Effector CD8-positive, alpha-beta T cell (primary cell): ENCODE data around the gene CDHR1.

Experiments used
- DNase-seq: peaks from one replicate; lab custom pipeline; 2025; lab: John Stamatoyannopoulos, UW

CDHR1 gene

DNA sequence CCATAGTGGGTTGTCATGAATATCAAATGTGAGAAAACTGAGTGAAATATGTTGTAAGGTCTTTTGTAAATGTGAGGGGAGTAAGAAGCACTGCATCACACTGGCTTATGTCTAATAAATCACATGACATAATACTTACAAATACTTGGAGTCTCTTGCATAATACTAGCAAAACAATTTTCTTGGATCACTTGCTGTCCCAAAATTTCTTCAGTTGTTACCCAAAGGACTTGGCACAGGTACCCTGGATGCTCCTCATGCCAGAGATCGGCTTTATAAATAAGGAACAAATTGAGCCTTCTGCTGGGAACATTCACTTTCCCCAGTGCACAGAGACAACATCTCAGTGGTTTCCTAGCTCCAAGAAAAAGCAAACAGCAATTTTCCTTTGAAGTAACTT, 36.0 kb downstream of the CDHR1 start:
- DNase-seq: no peak

DNA sequence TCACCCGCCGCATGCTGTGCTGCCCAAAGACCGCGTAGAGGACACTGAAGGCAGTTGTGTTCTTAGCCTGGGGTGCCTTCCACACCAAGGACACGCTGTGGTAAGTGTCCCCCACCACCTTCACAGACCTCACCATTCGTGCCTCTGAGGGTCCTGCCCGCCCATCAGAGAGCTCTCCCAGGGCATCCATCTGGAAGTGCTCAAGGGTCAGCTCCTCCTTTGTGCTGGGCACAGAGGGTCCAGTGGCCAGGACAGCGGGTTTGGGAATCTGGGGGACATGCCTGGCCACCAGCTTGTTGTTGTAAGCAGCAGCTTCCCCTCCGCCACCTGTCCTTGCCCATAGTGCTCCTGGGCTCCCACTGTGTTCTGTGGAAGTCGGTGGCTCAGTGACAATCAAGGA, 38.0 kb downstream of the CDHR1 start:
- no peak for DNase-seq

DNA sequence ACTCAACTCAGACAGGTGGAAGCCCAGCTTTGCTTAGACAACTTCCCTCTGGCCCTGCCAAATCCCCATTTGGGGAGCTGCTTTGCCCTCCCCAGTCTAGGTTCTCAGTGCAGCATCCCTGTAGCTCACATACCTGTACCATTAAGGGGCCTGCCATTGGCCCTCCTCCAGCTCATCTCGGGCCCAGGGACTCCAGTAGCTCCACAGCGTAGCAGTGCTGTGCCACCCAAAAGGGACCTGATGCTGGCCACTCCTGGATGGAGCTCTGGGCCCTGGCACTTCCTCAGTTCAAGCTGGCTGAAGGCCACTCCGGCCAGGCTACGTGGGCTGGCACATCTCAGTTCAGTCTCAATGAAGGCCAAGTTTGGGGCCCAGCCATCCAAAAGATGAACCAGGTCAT, 39.6 kb downstream of the CDHR1 start:
- DNase-seq: no peak

DNA sequence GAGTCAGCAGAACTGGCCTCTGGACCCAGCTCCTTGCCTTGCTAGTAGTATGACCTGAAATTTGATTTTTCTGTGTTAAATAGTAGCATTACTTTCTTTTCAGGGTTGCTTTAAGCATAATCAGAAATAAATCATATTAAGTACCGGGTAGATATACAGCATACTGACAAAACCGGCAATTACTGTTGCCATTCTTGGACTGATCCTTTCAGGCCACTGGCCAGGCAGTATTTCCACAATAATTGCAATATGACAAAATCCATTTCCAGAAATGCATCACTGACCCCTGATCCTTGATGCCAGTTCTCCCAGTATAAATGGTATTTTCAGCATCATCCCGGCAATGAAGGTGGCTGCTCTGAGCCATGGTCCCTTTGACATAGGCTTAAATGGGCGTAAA, 40.1 kb downstream of the CDHR1 start:
- no peak for DNase-seq

DNA sequence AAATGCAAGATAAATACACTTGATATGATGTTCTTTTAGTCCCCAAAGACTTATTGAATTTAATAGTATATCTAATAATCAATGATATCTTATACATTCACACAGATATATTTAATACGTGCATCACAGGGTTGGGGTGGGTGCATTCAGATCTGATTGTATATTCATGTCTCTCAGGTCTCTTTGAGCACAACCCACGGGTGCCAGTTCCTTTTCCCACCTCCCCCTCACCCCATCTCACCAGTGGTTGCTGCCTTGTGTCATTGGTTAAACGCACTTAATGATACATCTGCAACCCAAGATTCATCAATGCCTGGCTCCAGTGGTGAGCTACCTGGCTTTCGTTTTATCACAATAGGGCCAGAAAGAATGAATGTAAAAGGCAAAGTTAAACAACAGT, 40.8 kb downstream of the CDHR1 start:
- DNase-seq: no peak

DNA sequence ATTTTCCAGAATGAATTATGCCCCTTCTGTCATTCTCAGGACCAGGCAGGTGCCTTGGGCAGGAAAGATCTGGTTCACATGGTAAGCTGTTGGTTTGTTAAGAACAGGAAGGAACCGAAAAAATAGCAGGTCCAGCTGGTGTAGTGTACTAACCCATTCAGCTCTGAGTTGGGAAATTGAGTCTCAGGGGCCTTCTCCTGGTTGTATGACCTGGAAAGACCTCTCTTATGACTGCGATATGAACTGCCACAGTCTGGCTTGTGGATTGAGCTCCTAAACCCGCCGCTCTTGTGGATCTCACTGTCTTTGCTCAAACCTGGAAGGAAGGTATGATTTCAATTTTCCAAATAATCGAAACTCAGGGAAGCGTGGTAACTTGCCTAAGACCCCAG, 42.5 kb downstream of the CDHR1 start:
- DNase-seq: no peak

DNA sequence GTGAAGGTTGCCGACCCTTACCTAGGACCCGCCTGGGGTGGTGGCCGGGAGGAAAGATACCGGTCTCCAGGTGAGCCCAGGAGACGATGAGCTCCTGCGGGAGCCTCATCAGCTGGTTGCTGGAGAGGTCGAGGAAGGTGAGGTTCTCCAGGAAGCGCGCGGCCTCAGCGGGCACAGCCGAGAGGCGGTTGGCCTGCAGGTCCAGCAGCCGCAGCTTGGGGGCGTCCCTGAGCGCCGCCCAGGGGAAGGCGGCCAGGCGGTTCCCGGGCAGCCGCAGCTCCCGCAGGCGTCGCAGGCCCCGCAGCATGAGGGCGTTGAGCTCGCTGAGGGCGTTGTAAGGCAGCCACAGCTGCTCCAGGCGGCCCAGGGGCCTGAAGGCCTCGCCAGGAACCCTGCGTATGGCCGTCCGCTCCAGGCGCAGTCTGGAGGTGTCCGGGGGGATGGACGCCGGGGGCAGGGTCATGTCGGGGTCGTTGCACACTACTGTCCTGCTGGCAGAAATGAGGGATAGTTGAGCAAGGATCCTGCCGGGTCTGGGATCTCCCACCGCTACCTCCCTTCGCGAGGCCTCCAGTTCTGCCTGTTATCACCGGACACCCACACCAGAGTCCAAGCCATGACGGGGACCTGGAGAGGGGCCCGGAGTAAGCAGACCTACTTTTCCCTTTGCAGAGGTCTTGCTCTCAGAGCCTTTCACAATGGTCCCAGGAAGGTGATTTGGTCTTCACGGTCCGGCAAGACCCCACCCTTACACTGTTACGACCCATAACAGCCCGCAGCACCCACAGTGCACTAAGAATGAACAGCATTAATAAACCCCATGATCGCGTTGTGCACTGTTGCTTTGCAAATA, 43.1 kb downstream of the CDHR1 start:
- no peak for DNase-seq

DNA sequence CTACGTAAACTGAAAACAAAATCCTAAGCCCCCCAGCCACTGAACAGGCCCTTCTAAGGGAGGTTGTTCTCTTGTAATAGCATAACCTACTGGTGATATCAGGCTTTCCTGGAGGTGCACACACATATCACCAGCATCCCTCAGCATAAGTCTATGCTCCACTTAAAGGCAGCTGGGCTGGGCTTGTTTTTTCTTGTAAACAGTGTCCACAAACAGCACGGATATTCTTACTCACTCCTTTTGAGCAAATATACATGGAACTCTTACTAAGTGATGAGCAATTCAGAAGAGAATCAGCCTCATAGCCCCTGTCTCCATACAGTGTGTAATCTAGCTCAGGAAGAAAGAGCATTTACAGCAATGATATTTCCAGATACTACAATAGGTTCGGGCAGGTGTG, 44.6 kb downstream of the CDHR1 start:
- no peak for DNase-seq

DNA sequence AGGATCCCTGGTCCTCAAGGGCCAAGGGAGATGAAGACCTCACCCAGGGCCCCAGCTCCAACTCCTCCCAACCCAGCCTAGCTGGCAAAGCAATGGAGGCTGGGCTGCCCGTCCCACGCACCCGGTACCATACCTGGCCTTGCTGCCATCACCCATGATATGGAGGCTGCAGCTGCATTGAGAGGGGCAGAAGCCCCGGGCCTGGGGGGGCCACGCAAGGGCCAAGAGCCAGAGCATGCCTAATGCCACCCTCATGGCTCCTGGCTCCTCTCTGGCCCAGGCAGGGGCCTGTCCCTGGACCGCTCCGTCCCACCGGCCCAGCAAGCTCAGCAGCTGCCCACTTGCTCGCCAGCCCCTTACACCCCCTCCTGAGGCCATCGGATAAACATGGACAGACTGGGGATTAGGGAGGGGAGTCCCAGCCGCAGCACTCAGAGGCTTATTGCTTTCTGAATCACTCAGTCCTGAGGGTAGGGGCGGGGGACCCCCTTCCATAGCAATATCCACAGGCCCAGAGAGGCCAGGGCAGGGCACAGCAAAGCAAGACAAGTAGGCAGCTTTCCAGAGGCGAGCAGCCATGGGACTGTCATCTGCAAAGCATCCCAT, 47.0 kb downstream of the CDHR1 start, which contains the start of gene LRIT1:
Gene LRIT1 (minus strand): TSS at position 362 of the 606 bp plus-strand sequence. CDS start 107 bp downstream, at position 255.
- DNase-seq: no peak

DNA sequence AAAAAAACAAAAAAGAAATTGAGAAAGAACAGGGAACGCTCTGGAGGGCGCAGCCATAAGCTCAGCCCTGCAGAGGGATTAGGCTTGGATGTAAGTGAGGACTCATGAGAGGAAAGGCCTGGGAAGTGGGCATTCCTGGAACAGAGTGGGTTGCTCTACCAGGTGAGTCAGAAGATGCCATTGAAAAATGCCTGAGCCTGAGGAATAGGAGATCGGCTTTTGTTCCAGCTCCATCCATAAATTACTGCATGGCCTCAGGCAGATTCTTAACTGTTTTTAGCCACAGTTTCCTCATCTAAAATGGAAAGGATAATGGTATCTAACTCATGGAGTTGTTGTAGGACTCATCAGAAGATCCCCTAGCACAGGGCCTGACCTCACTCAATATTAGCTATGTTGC, 49.4 kb downstream of the CDHR1 start:
- DNase-seq: no peak

DNA sequence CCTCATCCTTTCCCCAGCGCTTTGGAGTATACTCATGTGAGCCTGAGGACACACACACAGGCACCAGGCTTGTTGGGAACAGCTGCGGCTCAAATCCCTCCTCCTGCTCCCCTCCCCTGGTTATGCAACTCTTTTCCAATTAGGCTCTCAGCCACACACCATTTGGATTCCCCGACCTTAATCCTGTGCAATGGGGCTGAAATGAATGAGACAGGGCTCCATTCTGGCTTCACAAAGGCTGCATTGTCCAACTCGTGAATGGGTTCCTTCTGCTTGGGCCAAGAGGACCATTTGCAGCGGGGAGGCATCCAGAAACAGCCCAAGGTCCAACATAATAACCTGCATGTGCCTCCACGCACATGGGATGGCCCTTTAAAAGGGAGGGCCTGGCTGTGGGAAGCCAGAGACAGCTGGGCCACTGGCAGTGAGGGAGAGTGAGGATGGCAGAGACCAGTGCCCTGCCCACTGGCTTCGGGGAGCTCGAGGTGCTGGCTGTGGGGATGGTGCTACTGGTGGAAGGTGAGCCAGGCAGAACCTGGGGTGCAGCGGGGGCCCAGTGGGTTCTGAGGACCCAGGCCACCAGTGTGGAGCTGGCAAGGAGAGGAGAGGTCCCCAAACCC, 50.4 kb downstream of the CDHR1 start, which contains the start of gene RGR:
Gene RGR (plus strand): TSS at position 403 of the 620 bp plus-strand sequence. CDS start 38 bp downstream, at position 441.
- DNase-seq: no peak

DNA sequence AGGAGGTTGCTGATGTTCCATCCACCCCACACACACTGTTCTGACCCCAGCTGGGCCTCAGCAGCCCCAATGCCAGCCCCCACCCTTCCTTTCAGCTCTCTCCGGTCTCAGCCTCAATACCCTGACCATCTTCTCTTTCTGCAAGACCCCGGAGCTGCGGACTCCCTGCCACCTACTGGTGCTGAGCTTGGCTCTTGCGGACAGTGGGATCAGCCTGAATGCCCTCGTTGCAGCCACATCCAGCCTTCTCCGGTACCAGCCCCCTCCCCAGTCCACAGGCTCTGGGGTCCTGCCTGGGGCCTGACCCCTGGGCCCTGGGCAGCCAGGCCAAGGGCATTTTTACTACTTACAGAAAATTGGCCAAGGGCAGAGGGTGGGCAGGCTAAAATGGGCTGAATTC, 53.2 kb downstream of the CDHR1 start:
- no peak for DNase-seq

DNA sequence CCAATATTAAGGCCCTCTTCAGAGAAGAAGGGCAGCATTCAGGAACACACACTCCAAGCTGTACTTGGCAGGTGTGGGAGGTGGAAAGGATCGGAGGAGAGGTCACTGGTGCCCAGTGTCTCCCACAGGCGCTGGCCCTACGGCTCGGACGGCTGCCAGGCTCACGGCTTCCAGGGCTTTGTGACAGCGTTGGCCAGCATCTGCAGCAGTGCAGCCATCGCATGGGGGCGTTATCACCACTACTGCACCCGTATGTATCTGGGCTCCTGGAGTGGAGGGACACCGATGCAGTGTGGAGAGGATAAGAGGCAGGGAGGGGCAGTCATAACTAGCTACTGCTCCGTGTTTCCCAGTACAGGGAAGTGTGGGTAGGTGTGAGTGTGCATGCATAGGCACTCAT, 54.5 kb downstream of the CDHR1 start:
- no peak for DNase-seq

DNA sequence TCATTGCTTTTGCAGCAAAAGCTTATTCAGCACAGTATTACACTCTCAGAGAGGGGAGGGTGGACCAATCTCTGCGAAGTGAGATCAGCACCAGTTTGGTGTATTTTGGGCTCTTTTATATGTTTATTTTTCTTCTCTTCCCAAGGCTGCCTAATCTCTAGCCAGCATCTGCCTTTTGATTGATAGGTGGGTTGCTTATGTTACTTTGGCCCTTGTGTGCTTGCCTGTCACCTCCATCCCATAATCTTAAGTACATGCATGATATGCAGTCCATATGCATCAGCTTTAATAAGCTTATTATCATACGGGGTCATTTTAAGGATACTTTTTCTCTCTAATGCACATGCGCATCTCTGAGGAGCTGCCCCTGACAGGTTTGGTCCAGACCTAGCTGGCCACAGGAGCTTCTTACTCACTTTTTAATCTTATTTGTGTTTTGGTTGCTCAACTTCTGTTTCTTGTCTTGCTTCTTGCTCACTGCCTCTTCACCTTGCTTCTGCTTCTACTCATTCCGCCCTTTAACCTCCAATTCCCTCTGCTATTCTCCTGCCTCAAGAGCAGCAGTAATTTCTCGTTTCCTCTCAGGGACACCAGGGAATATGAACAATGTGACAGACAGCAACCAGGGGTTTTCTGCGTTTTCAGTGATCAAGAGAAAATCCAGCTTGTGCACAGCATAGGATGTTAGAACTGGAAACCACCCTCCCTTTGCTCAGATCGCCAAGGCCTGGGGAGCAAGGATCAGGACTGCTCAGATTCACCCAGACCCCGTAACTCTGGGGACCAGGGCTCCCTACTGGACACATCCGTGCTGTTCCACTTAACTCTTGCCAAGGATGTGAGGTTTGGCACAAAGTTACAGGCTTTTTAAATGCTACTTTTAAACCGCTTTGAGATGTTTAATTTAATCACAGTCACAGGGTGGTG, 60.5 kb downstream of the CDHR1 start:
- no peak for DNase-seq

DNA sequence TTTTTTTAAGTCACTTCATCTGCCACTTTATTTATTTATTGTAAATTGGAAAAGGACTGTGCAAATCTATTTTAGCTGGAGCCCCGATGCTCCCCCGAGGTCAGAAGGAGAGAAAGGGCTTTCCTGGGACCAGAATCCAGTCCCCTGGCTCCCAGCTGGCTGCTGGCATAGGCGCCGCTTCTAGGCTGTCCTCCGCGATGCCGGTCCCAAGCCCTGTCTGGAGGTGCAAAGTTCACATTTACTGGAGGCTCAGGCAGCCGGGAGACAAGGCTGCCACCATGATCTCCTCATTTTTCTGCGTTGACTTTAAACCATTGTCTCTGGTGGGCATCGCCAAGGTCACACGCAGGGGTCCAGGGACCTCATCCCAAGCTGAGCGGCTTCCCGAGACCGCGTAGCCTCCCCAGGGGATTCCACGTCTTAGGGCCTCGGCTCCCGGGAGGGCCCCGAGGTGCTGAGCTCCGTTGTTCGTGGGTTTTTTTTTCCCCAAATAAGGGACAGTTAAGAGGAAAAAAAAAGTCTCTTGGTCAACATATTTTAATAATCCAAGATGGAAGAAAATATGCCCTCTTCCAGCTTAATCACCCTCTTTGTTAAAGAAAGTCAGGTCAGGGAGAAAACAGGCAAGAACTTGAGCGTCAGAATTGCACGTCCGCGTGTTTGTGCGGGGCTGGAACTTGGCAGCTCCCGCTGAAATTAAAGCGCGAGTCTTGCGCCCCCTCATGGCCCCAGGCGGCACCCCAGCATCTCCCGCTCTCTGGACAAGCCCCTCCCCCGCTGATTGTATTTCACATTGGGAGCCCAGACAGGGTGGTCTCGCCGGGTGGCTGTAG, 62.4 kb downstream of the CDHR1 start:
- DNase-seq: peak; percentile 1

DNA sequence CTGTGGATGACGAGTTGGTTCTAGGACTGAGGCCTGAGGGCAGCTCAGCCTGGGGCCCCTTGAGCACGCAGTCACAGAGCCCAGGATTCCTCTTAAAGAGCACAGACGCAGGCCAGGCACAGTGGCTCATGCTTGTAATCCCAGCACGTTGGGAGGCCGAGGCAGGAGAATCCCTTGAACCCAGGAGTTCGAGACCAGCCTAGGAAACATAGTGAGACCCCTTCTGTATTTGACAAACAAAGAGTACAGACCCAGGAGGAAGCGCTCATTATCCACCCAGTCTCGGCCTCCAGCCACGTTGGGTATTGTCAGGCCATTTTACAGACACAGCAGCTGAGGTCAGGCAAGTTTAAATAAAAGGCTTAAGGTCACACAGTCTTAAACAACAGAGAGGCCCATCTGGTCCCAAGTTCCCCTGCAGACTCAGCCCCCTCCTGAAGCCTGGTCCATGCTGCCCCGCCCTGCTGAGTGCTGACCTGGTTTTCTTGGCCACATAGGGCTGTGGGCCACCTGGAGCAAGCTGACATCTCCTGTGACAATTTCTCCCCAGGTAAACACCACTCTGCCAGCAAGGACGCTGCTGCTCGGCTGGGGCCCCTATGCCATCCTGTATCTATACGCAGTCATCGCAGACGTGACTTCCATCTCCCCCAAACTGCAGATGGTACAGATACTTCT, 63.1 kb downstream of the CDHR1 start:
- no peak for DNase-seq

DNA sequence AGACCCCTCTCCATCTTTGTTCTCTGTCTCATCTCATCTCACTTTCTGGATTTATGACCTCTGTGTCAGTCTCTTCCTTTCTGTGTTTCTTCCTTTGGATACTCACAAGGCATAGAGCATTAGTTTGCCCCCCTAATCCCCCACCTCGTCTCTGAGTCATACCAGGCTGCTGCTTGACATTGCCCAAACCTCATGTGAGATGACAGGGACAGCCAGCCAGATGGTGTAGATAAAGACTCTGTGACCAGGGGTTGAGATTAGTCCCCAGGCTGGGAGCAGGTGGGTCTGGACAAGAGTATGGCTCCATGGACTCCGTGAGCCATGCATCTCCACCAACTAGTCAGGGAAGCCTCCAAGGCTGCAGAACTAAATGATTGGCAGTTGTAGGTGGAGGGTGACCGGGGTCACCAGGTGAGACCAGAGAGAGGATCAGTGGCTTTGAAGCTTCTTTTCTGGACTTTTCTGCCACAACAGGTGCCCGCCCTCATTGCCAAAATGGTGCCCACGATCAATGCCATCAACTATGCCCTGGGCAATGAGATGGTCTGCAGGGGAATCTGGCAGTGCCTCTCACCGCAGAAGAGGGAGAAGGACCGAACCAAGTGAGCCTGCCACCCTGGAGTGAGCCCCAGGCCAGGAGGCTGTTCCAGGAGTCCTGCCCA, 63.8 kb downstream of the CDHR1 start:
- DNase-seq: no peak

DNA sequence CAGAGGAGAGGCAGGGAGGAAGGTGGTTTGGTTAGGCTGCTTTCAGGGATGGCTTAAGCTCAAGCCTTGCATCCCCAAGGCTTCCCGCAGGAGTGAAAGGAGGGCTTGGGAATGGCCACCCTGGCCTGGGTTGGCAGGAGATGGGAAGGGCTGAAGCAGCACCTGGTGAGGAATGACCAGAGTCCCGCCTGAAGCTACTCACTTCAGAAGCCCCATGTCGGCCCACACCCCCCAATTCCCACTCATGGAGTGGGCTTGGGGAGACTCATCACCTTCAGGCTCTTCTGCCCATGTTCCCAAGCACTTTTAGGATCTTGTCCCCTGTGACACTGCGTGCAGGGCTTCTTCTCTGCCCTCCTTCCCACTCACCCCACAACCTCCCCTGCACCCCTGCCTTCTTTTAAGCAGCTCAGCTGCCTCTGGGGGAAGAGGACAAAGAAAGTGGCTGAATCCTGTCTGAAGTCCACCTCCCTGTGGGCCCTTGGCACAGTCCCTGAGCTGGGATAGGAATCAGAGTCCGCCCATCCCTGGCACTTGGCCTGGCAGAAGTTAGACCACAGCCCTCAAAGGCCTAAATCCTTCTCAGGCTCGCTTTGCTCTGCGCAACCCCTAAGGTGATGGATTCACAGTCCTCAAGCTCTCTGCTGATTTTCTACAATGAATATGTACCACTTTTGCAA, 67.0 kb downstream of the CDHR1 start:
- no peak for DNase-seq
